Measurements from ENCODE around the gene MMEL1.

DNA sequence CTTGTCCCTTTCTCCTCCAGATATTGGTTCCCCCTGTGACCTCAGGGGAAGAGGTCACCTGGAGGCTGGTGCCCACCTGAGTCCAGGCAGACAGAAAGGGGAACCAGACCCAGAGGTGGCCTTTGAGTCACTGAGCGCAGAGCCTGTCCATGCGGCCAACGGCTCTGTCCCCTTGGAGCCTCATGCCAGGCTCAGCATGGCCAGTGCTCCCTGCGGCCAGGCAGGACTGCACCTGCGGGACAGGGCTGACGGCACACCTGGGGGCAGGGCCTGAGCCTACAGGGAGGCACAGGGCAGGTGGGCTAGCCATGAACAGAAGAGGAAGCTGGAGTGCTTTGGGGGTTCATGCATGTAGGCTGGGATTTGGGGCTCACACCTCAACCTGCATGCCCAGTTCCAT is 74.0 kb downstream of the MMEL1 start:
- TF ChIP-seq, protein P1, sequence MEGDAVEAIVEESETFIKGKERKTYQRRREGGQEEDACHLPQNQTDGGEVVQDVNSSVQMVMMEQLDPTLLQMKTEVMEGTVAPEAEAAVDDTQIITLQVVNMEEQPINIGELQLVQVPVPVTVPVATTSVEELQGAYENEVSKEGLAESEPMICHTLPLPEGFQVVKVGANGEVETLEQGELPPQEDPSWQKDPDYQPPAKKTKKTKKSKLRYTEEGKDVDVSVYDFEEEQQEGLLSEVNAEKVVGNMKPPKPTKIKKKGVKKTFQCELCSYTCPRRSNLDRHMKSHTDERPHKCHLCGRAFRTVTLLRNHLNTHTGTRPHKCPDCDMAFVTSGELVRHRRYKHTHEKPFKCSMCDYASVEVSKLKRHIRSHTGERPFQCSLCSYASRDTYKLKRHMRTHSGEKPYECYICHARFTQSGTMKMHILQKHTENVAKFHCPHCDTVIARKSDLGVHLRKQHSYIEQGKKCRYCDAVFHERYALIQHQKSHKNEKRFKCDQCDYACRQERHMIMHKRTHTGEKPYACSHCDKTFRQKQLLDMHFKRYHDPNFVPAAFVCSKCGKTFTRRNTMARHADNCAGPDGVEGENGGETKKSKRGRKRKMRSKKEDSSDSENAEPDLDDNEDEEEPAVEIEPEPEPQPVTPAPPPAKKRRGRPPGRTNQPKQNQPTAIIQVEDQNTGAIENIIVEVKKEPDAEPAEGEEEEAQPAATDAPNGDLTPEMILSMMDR (conservative IDR thresholded peaks at IDR 0.05; ENCODE audit: low read depth in 2 of 2): no peak
- TF ChIP-seq, protein P2, sequence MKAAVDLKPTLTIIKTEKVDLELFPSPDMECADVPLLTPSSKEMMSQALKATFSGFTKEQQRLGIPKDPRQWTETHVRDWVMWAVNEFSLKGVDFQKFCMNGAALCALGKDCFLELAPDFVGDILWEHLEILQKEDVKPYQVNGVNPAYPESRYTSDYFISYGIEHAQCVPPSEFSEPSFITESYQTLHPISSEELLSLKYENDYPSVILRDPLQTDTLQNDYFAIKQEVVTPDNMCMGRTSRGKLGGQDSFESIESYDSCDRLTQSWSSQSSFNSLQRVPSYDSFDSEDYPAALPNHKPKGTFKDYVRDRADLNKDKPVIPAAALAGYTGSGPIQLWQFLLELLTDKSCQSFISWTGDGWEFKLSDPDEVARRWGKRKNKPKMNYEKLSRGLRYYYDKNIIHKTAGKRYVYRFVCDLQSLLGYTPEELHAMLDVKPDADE (IDR thresholded peaks at IDR 0.05): no peak

Measured in GM23338 (cell line).